Measurements from ENCODE around the gene SMPD3. TPM values are rescaled to one million over a fixed set of nuclear protein-coding genes. Genes with fewer than 3 reads are reported as not detected.

The SMPD3 gene
- total RNA-seq, 1 experiment from 2014 or later: 2.4 TPM

DNA sequence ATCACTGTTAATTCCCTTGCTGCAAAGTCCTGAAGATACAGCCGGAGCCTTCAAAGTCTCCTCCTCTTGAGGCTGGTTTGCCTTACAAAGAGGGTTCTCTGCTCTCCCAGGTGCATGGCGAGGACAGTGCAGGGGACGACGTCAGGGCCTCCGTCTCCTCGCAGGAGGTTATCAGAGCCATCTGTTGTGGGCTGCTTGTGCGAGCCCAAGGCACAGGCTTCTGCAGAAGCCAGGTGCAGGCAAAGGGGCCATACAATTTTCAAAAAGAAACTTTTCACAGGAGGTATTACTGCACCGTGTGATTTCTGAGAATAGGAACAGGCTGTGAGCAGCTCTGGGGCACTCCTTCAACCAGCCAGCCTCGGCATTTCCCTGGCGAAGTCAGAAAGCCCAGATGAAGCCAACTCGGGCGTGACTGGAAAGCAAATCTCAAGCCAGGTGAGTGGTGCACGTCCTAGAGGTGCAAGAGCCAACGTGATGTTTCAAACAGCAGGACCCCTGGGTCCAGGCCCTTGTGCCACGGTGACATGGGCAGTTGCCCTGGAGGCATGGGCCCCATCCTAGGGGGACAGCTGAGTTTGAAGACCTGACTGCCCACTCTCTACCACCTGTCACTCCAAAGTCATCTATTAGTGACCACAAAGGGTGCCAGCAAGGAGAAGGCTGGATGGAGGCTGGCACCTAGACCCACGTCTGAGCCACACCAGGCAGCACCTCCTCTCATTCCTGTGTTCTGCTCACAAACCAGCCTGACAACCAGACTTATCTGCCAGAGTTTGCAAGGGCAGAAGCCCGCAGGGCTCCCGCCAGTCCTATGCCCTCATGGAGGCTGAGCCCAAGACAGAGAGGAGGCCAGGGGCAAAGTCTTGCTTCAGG is 68.6 kb downstream of the SMPD3 start:
- Mint-ChIP-seq H3K4me1 (ENCODE audit: low read depth, unreplicated experiment) (peaks cover 6% of the 10 kb centered on the region), H3K27ac (ENCODE audit: unreplicated experiment) (no peak overlapping the region), H3K36me3 (ENCODE audit: insufficient read depth, unreplicated experiment) (peaks cover 4% of the 10 kb centered on the region), H3K4me3 (ENCODE audit: unreplicated experiment) (no peak overlapping the region), H3K9me3 (ENCODE audit: unreplicated experiment) (no peaks in the 10 kb centered on the region), H3K27me3 (ENCODE audit: insufficient read depth, unreplicated experiment) (no peaks in the 10 kb centered on the region)
- no peaks in the 10 kb centered on the region for H3K9me3 ChIP-seq
- H3K36me3 ChIP-seq (ENCODE audit: control insufficient read depth, insufficient read depth, low read length): no peaks in the 10 kb centered on the region
- H3K4me3 ChIP-seq (ENCODE audit: low read depth, low read length): no peak overlapping the region
- H3K4me1 ChIP-seq: no peaks in the 10 kb centered on the region
- no peak for DNase-seq
- no peaks in the 10 kb centered on the region for H3K27me3 ChIP-seq (replicated peaks; ENCODE audit: control insufficient read depth, insufficient read depth, low read length)
- TF ChIP-seq, protein P1, sequence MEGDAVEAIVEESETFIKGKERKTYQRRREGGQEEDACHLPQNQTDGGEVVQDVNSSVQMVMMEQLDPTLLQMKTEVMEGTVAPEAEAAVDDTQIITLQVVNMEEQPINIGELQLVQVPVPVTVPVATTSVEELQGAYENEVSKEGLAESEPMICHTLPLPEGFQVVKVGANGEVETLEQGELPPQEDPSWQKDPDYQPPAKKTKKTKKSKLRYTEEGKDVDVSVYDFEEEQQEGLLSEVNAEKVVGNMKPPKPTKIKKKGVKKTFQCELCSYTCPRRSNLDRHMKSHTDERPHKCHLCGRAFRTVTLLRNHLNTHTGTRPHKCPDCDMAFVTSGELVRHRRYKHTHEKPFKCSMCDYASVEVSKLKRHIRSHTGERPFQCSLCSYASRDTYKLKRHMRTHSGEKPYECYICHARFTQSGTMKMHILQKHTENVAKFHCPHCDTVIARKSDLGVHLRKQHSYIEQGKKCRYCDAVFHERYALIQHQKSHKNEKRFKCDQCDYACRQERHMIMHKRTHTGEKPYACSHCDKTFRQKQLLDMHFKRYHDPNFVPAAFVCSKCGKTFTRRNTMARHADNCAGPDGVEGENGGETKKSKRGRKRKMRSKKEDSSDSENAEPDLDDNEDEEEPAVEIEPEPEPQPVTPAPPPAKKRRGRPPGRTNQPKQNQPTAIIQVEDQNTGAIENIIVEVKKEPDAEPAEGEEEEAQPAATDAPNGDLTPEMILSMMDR (IDR thresholded peaks at IDR 0.05; ENCODE audit: insufficient read depth in 1 of 2, low read depth in 1 of 2, low read length in 1 of 2, severe bottlenecking in 1 of 2, unreplicated experiment in 1 of 2): no peak
- ChIA-PET CTCF (no interaction called here), POLR2A (no interaction called here)
- intact Hi-C loops (cut with micrococcal nuclease; ENCODE audit: unreplicated experiment): no loop called here
- no TSS peak for BruUV-seq (replicated peaks)

DNA sequence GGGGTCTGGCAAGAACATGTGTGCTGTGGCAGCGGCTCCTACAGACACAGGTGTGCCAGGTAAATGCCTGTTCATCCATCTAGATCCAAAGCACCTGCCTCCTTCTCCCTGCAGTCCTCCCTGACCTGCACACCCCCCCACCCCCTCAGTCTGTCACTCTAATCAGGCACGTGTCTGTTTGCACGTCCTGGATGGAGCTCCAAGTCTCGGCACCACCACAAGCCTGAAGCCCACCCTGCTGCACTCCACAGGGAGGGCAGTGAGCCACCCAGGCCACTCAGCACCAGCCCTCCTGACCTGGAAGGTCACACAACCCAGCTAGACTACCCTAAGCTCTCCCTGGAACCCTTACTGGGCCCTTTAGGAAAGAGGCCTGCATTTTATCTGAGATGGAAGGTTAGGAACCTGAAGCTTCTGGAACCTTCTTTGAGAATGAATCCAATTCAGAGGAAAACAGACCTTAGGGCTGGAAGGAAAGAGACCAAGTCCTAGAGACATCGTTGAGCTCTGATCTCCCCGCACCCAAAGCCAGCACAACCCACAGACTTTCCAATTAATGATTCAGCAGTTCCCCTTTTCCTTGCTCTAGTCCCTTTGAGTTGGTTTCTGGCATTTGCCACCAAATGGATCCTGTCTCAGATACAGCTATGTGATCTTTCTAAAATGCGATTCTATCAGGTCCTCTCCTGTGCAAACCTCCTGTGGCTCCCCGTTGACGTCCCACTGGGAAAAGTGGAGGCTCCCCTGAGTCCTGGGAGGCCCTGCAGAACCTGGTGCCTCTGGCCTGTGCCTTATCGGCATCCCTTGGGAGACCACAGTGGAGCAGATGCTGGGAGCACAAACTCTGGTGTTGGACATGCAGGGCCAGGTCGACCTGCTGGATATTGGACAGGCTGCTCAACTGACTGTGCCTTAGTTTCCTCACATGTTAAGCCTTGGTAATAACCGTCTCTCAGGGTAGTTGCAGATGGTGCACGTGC is 69.6 kb downstream of the SMPD3 start:
- Histone ChIP-seq H3K36me3 (ENCODE audit: control insufficient read depth, insufficient read depth, low read length) (no peaks in the 10 kb centered on the region), H3K27me3 (replicated peaks; ENCODE audit: control insufficient read depth, insufficient read depth, low read length) (no peaks in the 10 kb centered on the region), H3K4me3 (ENCODE audit: low read depth, low read length) (no peak overlapping the region), H3K4me1 (0 out of 2 replicates have a peak, but pooled peaks cover 3% of the 10 kb centered on the region), H3K9me3 (no peaks in the 10 kb centered on the region)
- TF ChIP-seq, protein P1 (IDR thresholded peaks at IDR 0.05; ENCODE audit: insufficient read depth in 1 of 2, low read depth in 1 of 2, low read length in 1 of 2, severe bottlenecking in 1 of 2, unreplicated experiment in 1 of 2): no peak
- peaks cover 6% of the 10 kb centered on the region for H3K4me1 Mint-ChIP-seq (ENCODE audit: low read depth, unreplicated experiment)
- BruUV-seq (replicated peaks): no TSS peak
- H3K9me3 Mint-ChIP-seq (ENCODE audit: unreplicated experiment): no peaks in the 10 kb centered on the region
- no peaks in the 10 kb centered on the region for H3K27me3 Mint-ChIP-seq (ENCODE audit: insufficient read depth, unreplicated experiment)
- DNase-seq: no peak
- no peak overlapping the region for H3K4me3 Mint-ChIP-seq (ENCODE audit: unreplicated experiment)
- CTCF ChIA-PET: interaction anchor here (0.6 kb wide), 1 partner anchor 50 kb away, joined by 4 read pairs; no protein-coding TSS in a partner anchor
- intact Hi-C loops (cut with micrococcal nuclease; ENCODE audit: unreplicated experiment): no loop called here
- POLR2A ChIA-PET: interaction anchor here (0.6 kb wide), 2 partner anchors 134 to 748 kb away, joined by 4 to 7 read pairs; partner anchors contain the start of gene PLA2G15
- peaks cover under 1% of the 10 kb centered on the region for H3K36me3 Mint-ChIP-seq (ENCODE audit: insufficient read depth, unreplicated experiment)
- H3K27ac Mint-ChIP-seq (ENCODE audit: unreplicated experiment): no peak overlapping the region

Measured in Caco-2 (cell line).